Ovary (tissue), 3 donors: ENCODE results near the gene PPDPF.

ENCODE experiments used
- CTCF ChIP-seq, 3 donors: fragments of 450-650 bp in 2 of 3; fragments of 200-600 bp in 1 of 3; IDR thresholded peaks; one replicate each; pipeline versions ENCODE4 v1.5.1 to v1.8.0; 2016 to 2022; ENCODE audit warnings: antibody characterized with exemption in 3 of 3, mild to moderate bottlenecking in 1 of 3
- EP300 ChIP-seq: sonication (generic); formaldehyde crosslinking; IDR thresholded peaks from one replicate; pipeline ENCODE4 v1.6.1; 2017; ENCODE audit warnings: antibody characterized with exemption
- POLR2A ChIP-seq: fragments of 450-650 bp; IDR thresholded peaks from one replicate; pipeline ENCODE4 v1.6.1; 2017; ENCODE audit warnings: antibody characterized with exemption, mild to moderate bottlenecking, moderate library complexity
- donor health status: DM: no; HTN: no; CAD: no.

DNA sequence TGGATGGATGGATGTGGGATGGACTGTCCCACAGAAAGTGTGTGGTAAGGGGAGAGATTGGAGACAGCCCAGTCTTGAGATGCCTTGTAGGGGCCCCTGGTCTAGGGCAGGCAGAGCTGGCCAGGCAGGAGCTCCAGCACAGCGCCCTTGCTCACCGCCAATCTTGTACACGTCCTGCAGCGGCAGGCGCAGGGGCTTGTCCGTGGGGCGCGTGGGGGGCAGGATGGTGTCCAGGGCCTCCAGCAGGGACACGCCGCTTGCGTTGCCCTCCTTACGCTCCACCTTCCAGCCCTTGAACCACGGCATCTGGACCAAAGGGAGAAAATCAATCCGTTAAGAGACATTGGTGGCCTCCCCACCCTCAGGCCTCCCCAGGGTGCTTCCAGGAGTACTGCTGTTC is 27.6 kb upstream of the PPDPF start:
- TF ChIP-seq POLR2A (no peak), CTCF (IDR thresholded peaks at IDR 0.05) (no peak), EP300 (no peak)
